Stimulated activated CD8-positive, alpha-beta memory T cell treated with anti-CD3 and anti-CD28 coated beads, Interleukin-12 subunit alpha, Interleukin-12 subunit beta, amount 100 ng/mL, for 24 hours (primary cell): ENCODE results near the gene BACE1.
"Not testable (repeated sequence)": the region's sequence is repeated elsewhere in the genome, so short reads cannot be mapped to it uniquely, and the experiment has no call there.

ENCODE experiments used
- DNase-seq: peaks from one replicate; pipeline ENCODE4 v3.0.0-alpha.2; 2020; ENCODE audit errors: extremely low read depth

Gene BACE1

DNA sequence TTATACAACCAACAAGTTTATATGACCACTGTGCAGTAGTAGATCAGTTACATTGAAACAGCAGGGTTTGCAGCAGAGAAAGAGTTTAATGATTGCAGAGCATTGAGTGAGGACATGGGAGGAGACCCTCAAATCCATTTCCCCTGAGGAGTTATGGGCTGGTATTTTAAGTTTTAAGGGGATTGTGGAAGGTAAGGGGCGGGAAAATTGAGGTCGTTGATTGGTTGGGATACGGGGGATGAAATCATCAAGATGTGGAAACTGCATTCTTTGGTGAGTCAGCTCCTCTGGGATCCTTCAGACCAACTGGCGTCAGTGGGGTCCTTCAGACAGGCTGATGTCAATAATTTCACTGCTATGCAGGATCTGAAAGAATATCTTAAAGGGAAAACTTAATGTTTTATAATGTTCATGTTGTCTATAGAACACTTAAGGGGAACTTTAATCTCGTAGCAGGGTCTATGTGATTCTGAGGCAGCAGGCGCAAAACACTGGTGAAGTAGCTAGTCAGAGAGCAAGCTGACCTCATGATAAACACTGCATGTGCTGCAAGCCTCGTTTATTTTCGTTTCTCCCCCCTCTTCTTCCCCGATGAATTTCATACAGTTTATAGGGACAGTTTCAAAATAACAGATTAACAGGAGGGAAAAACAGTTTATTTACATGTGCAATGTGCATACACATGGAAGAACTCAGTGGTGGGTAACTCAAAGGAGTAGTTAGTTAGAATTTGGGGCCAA, 42.3 kb downstream of the BACE1 start:
- DNase-seq: no peak

- not testable (repeated sequence) for DNase-seq
These were observed 43.9 kb downstream of the BACE1 start for GRCh38 chr11:117272175-117272574.

DNA sequence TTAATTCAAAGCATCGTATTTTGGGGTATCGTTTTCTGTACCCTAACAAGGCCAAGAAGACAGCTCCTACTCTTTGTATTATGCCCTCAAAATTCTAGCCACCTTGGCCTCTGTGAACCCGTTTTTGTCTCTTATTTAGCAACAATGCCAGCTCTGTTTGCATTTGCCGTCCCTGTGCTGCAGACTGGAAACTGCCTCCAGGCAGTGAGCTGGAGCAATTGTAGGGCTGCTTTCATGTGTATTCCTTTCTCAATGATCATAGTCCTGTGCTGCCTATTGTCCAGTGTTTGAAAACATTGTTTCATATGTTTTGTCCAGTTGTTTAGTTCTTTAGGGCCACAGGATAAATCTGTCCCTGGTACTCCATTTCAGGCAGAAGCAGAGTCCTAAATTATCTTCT, 44.8 kb downstream of the BACE1 start:
- no peak for DNase-seq

DNA sequence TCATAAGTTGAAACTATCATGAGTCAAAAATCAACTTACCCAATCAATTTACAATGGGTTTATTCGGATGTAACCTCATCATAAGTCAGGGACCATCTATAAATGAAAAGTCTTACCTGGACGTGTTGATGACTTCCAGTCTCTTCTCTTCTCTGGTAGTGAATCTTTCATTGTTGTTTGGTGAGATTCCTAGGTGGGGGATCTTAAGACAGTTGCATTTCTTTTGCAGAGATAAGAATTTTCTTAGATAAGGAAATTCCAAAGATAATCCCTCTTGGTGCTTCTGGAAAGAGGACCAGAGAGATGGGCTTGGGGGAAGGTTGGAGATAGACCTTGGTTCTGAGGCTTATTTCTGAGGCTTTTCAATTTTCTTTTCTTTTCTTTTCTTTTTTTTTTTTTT, 46.2 kb downstream of the BACE1 start:
- no peak for DNase-seq

- no peak for DNase-seq
These were observed 50.3 kb downstream of the BACE1 start for GRCh38 chr11:117265745-117266144.

GRCh38 chr11:117264624-117265323, 51.3 kb downstream of the BACE1 start:
- DNase-seq: not testable (repeated sequence)

DNA sequence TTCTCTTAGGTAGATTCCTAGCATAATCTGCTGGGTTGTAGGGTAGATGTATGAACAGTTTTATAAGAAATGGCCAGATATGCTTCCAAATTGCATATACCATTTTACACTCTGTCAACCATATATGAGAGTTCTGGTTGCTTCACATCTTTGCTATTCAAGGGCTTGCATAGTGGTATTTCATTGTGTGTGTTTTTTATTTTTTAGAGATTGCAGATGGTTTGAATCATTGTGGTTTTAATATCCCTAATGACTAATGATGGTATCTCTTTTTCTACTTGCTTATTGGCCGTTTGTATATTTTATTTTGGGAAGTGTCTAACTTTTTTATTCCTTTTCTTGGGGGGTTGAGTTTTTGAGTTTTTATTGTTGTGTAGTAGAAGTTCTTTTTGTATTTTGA, 56.6 kb downstream of the BACE1 start:
- no peak for DNase-seq

DNA sequence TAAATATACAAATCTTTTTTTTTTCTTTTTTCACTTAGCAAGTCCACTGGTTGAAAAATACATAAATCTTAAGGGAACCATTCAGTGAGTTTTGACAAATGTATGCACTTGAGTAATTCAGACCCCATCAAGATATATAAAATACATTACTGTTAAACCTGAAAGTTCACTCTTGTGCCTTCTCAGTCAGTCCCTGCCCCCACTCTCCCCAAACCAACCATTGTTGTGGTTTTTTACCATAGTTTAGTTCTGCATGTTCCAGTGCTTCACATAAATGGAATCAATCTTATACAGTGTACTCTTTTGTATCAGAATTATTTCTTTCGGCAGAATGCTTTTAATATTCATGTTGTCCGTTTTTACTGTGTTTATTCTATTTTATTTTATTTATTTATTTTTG, 57.5 kb downstream of the BACE1 start:
- no peak for DNase-seq

GRCh38 chr11:117256573-117256972, 59.5 kb downstream of the BACE1 start:
- no peak for DNase-seq

- no peak for DNase-seq
These were observed 60.1 kb downstream of the BACE1 start for GRCh38 chr11:117255966-117256365.

- DNase-seq: no peak
These were observed 64.5 kb downstream of the BACE1 start for GRCh38 chr11:117251506-117251905.

DNA sequence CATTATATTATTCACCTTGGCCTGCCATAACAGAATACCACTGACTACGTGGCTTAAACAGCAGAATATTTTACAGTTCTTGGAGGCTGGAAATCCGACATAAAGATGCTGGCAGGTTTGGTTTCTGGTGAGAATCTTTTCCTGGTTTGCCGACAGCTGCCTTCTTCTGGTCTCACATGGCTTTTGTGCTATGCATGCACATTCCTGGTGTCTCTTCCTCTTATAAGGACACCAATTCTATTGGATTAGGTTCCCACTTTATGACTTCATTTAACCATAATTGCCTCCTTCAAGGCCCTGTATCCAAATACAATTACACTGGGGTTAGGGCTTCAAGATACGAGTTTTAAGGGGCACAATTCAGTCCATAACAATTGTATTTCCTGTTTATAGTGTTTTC, 66.5 kb downstream of the BACE1 start:
- DNase-seq: no peak

DNA sequence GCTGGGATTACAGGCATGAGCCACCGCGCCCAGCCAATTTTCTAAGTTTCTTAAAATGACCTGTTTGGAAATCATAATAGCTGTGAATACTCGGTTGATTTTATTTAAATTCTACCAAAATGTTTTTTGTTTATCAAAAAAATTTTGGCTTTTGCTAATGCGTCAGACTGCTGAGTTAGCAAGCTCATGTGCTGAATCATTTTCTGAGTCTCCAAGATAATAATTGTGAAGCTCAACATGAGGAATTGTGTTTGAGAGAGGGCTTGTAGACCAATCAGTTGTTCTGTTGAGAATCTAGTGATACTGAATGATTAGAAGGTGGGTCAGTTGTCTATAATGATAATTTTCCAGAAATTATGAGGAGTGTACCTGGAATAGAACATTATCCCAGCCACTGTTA, 67.7 kb downstream of the BACE1 start:
- DNase-seq: no peak

- DNase-seq: no peak
These were observed 76.8 kb downstream of the BACE1 start for GRCh38 chr11:117239295-117239694.

DNA sequence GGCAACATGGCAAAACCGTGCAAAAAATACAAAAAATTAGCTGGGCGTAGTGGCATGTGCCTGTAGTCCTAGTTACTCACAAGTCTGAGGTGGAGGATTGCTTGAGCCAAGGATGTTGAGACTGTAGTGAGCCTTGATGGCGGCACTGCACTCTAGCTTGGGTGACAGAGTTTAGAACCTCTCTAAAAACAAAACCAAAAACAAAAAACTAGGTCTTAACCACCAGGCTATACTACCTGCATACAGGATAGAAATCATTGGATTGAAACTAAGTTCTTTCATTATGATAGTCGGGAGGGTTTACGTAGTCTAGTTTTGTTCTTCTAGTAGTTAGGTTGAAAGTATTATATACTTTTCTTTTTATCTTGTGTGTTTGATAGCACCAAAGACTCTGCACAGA, 77.8 kb downstream of the BACE1 start:
- no peak for DNase-seq
